Activated gamma-delta T cell treated with Interleukin-2 at 50 U/mL for 16 hours (primary cell): ENCODE measurements around the gene HOXD12.

Experiments used
- DNase-seq: peaks from one replicate; pipeline ENCODE4 v3.0.0-alpha.2; 2020

HOXD12 gene, protein sequence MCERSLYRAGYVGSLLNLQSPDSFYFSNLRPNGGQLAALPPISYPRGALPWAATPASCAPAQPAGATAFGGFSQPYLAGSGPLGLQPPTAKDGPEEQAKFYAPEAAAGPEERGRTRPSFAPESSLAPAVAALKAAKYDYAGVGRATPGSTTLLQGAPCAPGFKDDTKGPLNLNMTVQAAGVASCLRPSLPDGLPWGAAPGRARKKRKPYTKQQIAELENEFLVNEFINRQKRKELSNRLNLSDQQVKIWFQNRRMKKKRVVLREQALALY

DNA sequence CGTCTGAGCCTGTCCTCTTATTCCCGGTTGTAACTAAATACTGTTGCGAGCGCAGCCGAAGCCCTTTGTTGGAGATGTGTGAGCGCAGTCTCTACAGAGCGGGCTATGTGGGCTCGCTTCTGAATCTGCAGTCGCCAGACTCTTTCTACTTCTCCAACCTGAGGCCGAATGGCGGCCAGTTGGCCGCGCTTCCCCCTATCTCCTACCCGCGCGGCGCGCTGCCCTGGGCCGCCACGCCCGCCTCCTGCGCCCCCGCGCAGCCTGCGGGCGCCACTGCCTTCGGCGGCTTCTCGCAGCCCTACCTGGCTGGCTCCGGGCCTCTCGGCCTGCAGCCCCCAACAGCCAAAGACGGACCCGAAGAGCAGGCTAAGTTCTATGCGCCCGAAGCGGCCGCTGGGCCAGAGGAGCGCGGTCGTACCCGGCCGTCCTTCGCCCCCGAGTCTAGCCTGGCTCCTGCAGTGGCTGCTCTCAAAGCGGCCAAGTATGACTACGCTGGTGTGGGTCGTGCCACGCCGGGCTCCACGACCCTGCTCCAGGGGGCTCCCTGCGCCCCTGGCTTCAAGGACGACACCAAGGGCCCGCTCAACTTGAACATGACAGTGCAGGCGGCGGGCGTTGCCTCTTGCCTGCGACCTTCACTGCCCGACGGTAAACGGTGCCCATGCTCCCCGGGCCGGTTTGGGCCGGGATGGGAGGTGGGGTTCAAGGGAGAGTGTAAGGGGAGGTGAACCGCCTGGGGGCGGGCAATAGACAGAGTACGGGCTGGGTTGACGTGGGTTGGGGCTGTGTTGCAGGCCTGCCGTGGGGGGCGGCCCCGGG is at the start of gene HOXD12:
TSS of gene HOXD12 (plus strand) at position 68 of the 819 bp plus-strand sequence. CDS start at position 75, 7 bp downstream.
- no peak for DNase-seq

DNA sequence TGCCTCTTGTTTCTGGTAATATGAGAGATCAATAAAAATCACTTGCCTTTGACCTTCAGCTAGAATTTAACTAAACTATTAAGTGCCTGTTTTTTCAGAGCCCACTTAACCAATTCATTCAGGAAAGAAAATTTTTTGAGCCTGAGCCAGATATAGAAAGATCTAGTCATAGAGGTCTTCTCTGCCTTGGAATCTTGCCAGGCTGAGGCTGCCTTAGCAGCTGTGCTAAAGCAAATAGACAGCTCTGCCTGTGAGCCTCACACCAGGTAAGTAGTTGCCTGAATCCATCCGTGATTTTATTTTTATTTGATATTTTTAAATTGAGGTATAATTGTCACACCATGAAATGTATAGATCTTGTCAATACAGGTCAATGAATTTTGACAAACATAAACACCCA is 43.2 kb upstream of the HOXD12 start:
- DNase-seq, result no peak

DNA sequence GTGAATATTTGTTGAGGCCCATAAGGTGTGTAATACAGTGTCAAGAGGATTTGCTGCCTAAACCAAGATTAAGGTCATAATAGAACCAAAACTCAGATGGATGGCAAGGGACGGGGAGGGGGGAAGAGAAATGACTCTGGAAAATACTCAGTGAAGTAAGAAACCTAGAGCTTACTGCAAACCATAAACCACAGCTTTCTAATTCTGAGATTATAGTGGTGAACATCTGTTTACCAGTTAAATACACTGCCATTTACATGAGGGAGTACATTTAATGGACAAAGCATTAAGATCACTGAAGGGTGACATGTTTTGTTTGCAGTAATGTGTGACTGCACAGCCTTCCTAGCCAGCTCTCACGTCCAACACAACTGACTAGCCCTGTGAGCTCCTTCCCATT is 35.6 kb upstream of the HOXD12 start:
- DNase-seq, result no peak

DNA sequence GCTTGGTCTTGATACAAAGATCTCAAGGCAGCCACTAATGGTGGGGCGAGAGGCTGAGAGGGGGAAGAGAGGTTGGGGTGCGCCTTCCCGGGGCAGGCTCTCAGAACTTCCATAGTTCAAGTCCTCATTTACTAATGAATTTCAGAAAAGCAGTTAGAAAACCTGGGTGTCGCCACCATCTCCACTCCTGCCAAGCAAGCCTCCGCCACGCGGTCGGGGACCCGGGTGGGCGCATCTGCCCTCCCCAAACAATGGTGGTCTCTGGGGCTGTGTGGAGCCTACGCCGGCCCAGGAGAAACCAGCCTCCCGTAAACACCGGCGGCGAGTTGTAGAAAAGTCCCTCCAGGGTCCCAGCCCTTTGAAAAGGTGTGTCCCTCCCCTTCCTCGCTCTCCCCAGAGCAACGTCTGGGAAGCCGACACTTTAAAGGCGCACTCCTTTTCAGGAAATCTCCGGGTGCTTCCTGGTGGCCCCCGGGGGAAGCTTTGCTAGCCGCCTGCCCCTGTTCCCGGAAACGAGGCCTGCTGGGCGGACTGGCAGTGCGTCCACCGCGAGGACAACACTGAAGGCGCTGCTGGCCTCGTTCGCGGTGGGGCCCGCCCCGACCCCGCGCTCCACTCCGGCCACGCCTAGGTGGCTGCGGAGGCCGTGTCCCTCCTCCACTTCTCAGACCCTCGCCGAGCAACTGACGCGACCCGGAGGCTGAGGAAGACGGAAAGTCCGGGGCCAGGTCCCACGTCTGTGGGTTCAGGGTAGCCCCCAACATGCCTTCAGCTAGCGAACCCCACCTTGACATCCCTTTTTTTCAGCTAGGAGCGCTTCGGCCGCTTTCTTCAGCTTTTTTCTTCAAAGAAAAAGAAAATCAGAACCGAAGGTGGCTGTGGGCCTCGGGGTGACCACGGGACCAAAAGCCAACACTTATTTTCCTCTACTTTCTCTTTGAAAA is 32.7 kb upstream of the HOXD12 start:
- no peak for DNase-seq

DNA sequence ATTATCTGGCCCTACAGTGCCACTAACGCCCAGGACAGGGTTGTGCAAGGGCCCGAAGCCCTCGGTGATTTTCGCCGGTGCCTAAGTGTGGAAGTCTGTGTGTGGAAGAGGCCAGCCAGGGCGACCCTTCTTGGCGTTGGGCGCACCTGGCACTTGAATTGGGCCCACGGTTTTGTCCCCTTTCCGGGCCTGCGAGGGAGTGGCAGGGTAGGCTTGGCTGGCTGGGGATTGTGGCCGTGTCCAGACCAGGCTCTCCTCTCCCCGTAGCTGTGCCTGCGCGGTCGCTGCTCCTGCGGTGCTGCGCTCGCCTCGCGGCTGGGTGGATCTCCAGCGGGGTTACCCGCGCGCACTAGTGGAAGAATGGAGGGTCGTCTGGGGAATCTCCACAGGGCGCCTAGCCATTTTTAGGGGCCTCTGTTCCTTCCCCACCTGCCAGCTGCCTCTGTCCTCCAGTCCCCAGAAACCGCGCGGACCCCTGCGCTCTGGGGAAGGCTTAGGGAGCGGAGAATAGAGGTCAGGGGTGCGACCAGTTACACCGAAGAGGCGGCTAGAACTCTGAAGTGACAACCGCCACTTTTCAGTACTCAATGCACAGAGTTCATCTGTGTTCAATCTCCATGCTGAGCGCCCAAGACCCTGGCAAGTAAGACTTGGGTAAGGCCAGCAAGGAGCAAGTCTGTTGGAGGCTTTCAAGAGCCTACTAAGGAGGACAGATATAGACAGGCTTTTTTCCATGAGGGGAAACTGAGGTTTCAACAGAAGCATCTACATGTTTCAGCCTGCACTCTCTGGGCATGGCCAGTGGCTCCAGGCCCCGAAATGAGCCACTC is 31.8 kb upstream of the HOXD12 start:
- DNase-seq, result no peak

DNA sequence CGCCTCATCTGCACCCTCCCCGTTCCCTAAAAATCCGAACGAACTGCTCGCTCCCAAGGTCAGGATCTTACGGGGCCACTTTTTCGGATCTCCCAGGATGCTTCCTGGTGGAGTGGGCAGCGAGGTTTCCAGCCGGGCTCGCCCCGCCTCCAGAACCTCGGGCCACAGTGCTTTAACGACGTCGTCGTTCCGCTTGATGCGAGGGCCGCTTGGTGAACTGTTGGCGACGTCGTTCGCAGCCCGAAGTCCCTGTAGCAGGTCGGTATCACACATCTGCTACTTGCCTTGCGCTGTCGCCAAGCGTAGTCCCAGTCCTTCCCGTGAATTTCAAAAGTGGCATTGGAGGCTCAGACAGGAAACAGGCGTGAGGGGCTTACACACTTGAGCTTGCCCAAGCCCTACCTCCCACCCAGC is 31.2 kb upstream of the HOXD12 start:
- DNase-seq, result no peak

DNA sequence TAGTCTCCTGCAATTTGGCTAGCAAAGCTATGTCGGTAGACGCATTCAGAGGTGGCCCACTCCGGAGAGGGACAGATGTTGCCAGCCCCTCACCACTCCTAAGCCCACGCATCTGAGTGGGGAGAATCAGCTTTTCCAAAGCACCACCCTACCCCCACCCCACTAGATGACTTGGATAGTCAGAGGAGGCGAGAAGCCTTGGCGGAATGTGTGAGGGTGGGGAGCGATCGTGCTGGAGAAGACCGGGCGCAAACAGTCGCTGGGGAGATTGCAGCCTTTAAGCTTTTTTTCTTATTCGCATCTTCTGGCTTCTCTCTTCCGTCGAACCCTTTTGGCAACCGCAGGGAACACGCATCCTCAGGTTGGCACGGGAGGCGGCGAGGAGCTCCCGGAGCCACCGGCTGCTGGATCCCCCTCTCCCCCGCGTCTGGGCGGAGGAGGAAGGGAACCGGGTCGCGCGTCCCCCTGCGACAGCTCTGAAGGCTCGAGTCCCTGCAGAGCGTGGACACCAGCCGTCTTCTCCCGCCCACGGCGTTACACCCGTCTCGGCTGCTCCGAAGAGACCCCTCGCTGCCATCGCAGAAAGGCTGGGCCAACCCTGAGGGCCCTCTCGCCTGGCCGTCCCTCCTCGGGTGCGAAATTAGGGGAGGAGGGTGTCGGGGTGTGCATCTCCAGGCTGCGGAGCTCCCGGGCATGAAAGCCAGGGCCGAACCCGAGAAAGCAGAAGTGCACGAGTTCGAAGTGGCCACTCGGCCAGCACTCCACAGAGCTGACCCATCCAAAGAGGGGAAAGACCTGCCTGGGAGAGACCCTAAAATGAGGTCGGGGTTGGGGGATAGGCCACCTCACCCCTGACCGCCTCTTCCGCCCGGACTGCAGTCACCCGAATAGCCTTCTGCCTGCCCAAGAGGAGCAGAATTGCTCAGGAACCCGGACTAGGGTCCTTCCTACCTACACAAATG is 28.0 kb upstream of the HOXD12 start:
- no peak for DNase-seq

DNA sequence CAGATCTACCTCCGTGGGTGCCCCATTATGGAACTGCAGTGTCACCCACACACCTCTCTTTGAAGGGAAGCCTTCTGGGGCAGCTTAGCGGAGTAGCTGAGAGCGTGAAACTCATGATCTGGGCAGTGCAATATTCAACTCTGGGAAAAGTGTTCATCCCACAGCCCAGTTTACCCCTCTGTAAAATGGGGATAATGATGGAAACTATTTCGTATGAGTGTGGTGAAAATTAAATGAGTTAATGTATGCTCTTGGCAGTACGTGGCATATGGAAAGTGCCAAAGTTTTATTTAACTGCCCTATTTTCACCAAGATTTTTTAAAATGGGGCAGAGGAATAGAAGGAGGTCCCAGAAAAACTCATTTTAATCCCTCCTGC is 27.3 kb upstream of the HOXD12 start:
- DNase-seq, result no peak

DNA sequence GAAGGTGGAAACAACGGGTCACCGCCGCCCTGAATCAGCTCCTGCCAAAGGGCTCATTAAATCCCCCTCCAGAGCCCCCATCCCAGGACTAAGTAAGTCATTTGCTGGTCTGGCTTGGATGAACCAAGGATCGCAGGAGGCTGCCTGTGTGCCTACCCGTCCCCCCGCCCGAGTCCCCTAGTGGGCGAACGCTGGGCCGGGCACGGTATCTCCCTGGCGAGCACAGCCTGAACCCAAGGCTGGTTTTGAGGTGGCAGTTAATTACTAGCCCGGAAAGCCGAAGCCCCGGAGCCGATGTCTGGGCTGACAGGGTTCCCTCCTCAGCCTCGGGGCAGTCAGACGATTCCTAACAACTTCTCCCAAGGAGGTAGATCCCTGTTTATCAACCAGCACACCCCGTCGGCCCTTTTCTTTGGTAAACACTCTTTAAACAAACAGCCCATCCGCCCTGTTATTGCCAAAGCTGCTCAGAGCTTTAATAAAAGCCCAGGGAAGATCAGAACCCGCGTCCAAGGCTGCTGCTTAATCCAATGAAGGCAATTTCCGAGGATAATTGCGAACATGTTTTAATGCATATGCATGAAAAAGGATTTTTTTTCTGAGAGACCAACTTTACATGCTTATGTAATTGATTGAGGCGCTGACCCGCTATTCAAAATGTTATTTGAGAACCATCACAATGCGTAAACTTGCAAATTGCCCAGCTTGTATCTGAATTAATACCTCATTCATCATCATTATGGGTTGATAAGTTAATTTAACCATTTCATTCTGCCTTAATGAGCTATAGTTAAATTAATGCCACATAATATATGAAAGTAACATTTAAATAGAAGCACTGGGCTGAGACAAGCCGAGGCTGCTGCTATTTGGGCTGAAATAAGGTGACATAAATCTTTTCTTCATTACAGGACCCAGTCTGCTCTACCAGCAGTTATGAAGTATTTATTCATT is 26.4 kb upstream of the HOXD12 start:
- no peak for DNase-seq

DNA sequence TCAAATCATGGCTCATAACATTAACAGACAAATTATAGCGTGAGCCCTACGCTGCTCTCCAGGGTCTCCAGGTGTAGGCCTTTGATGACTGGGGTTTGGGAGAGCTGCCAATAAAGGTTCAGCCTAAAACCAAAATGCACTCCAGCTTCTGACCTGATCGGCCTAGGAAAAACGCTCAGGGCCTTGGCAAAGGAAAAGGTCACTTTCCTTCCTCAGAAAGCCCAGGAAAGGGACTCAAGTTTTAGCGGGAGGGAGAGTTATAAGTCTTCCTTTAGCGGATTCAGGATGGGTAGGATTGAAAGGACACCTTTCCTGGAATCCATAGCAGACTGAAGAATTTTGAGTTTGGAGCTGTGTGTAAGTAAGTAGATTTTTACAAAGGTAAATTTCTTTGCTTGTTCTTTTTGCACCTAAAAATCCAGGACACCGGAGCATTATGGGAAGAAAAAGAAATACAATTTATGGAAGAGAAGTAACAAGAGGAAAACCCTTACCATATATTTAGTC is 24.6 kb upstream of the HOXD12 start:
- no peak for DNase-seq

DNA sequence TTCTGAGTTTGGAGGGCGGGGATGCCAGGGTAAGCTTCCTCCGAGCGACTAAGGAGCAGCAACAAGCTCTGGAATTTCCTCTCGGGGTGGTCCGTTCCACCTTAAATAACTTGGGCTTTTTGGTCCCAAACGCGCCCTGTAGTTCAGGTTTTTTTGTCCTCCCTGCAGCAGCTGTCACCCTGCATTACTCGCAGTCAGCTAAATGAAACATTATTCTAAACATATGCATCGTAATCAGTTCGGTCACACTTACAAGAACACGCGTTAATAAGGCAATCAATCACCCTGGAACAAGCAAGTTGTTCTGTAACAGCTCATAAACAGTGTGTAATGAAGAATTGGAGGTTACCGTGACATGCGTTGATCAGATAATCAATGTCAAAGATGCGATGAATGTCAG is 24.1 kb upstream of the HOXD12 start:
- no peak for DNase-seq

DNA sequence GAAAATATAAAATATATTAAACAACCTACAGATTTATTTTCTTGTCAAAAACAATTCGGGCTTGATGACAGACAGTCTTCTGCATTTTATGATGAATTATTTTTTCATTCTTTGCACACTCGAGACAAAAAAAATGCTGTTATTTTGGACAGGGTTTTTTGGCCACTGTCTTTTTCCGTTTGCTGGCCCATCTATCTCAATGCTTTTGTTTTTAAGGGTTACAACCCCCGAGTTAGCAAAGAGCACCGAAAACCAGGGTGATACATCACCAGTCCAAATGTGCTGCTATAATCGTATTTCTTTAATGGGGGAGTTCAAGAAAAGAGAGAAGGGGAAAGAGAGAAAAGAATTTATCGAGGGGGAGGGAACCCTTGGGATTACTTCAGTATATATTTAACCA is 23.5 kb upstream of the HOXD12 start:
- DNase-seq, result no peak

DNA sequence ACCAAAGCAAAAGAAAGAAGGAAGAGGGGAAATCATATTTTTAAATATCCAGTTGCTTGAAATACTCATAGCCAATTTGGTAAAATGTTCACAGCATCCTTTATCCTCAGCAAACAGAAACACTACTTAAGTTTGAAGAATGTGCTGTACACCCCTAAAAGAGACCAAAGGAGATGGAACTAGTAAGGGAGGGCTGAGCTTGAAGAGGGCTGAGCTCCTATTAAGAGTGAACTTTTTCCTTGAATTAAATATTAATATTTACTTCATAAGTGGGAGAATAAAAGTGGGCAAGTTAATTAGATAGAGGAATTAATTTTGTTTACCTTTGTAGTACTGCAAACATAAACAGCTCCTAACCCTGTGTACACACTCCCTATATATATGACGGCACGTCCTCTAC is 22.8 kb upstream of the HOXD12 start:
- no peak for DNase-seq

DNA sequence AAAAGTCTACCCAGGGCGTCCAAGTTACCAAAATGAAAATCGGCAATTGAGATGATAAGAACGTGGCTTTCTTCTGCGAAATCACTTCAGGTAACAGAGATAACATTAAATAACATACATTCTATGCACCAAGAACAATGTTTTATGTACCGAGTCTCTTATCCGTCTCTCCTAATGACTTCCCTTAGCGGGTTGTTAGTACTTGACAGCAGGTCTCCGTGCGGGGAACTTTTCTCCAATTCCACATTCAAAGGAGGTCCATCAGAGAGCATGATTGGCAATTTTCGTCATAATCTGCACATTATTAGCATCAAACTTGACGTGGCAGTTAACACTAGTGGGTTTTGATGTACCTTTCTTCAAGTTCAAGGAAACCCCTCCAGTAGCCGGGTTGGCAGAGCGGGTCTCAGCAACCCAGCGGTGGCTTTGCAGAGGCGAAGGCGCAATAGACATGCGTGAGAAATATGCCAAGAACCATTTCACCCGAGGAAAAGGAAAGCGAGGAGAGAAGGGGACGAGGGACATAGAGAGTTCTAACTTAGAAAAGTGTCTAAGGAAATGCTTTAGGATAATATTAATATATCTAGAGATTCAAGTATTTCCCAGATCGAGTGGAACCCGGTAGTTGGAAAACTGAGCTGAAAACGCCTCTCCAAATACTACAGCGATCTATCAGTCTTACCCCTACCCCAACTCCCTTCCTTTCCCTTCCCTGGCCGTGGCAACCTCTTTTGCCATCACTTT is 20.9 kb upstream of the HOXD12 start:
- DNase-seq, result no peak

DNA sequence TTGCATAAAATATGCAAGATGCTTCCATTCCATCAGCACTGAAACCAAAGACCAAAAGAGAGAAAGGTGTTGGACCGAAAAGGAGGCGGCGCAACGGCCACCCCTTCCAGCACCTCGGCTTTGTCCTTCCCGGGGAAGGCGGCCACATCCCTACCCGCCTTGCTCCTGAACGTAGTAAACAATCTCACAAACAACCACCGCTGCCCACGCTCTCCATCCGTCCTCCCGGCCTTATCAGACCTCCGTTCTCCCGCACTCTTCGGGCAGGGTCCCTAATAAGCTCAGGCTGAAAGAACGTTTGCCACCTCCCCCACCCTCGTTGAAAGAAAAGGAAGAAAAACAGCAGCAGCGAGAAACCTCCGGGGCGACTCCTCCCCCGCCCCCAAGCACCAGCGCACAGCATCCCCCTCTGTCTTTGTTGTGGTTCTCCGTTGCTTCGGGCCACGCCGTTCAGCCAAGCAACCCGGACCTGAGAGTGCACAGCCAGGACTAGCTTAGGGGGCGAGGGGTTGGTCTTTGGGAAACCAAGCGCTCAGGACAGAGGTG is 20.2 kb upstream of the HOXD12 start:
- DNase-seq, result no peak

DNA sequence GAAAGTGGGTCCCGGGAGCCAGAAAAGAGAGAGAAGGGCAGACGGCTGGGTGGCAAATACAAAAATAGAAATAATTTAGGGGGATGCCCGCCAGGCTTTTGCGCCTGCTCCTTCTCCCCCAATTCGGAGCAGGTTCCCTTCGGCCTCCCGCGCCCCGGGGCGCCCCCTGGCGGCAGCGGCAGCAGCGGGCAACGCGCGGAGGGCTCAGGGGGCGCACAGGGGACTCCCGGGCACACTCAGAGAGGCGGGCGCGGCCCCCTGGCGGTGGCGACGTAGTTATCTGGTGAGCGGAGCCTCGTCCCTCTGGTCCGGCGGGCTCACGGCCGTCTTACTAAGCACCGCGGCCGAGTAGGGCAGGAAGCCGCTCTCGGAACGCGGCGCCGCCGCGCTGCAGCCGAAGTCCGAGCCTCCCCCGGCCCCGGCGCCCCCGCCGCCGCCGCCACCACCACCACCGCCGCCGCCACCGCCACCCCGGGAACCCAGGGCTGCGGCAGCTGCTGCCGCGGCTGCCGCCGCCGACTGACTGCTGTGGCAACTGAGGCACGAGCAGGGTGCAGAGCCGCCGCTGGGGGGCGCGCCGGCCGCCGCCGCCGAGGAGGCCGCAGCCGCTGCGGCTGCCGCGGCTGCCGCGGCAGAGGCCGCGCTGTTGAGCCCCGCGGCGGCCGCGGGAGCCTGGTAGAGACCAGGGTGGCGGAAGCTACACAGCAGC is 19.6 kb upstream of the HOXD12 start:
- no peak for DNase-seq

DNA sequence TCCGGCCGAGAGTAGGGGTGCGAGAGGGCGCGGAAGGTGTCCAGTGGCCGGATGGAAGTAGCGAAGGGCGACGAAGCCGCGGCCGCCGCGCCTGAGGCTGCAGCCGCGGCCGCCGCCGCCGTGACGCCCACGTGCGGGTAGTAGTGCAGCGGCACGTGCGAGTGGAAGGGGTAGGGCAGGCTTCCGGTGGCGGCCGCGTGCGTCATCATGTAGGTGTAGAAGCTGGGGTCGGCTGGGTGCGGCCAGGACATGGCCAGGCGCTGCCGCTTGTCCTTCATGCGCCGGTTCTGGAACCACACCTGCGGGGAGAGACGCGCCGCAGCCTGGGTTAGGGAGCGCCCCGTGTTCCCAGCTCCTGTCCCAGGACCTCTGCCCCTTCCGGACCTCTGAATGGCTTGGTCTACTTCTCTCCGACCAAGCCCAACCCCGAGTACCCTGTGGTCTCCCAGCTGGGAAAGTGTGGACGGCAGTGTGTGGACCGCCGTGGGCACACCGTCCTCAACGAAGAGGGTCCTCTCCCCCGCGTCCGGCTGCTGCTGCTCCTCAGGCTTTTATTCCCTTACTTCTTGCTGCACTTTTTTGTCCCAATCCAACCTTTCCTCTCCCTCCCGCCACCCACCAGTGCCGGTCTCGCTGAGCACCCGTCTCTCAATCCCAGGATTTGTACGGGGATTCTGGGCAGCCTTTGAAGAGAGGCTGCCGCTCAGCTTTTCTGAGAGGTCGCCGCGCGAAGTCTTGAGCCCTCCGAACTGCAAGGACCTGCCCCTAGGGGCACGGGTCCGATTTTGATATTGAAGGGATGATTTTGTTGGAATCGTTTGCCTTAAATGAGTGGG is 18.8 kb upstream of the HOXD12 start:
- DNase-seq, result no peak
